HG03066 (cell line): ENCODE measurements around the gene ABLIM3.
"Not testable (repeated sequence)": the region's sequence is repeated elsewhere in the genome, so short reads cannot be mapped to it uniquely, and the experiment has no call there.

ENCODE experiments used
- ATAC-seq: cut with Tn5 transposase; IDR thresholded peaks from one replicate; pipeline ENCODE4 v1.9.1; 2021; ENCODE audit warnings: low read depth; ENCODE audit not compliant: unreplicated experiment

Gene ABLIM3

DNA sequence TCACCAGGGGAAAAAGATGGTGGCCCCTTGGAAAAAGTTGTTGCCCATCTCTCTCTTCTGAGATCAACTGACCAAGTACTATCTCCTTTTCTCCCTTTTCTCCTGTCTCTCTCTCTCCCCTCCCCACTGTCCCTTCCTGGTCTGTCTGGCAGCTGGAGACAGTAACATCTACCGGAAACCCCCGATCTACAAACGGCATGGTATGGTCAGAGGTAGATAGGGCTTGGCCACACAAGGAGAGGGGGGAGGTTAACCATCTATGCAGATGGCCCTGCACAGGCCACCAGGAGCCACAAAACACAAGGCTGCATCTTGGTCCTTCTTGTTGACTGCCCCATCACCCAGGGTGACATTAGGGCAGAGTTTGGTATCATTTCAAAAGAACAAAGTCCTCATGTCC is 101.0 kb downstream of the ABLIM3 start:
- ATAC-seq = no peak

- ATAC-seq = no peak
Measured at GRCh38 chr5:149246906-149247305, 105.6 kb downstream of the ABLIM3 start.

- no peak for ATAC-seq
Measured at GRCh38 chr5:149247726-149248125, 106.4 kb downstream of the ABLIM3 start.

DNA sequence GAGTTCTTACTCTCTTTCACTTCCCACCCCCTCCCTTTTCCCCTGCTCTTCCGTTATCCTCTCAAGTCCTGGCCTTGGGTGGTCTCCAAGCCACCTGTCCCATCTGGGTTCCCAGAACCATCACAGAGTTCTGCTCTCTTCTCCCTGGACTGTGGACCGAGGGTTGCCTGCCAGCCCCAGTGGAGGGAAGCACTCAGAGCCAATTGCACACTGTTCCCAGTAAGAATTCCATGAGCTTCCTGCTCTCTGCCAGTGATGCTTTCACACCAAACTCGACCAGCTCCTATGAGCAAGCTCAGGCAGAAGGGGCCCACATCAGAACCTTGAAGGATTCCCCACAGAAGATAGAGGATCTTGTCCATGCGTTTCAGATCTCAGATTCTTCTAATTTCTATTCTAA is 110.3 kb downstream of the ABLIM3 start:
- no peak for ATAC-seq

- ATAC-seq = no peak
Measured at GRCh38 chr5:149254506-149254905, 113.2 kb downstream of the ABLIM3 start.

DNA sequence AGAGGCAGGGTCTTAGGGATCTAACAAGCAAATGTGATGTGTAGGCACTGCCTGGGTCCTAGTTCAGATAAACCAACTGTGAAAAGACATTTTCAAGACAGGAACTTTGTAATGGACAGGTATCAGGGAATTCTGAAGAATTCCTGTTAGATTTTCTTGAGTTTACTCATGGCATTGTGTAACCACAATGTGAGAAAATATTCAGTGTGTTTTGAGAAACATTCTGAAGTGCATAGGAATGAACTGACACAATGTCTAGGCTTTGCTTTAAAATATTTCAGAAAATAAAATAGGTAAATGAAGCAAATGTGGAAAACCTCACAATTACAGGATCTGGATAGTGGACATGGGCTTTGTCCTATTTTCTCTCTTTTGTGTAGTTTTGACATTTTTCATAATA is 115.2 kb downstream of the ABLIM3 start:
- no peak for ATAC-seq

DNA sequence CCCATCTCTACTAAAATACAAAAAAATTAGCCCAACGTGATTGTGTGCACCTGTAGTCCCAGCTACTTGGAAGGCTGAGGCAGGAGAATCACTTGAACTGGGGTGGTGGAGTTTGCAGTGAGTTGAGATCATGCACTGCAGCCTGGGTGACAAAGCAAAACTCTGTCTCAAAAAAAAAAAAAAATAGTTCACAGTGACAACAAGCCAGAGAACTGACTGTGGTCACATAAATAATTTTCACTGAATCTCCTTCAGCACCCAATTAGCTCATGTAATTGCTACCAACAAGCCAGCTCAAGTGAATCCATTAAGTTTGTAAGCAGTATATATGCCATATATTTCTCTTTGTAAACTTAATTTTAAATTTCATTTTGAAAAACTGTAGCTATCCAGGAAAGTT is 115.8 kb downstream of the ABLIM3 start:
- ATAC-seq = no peak

DNA sequence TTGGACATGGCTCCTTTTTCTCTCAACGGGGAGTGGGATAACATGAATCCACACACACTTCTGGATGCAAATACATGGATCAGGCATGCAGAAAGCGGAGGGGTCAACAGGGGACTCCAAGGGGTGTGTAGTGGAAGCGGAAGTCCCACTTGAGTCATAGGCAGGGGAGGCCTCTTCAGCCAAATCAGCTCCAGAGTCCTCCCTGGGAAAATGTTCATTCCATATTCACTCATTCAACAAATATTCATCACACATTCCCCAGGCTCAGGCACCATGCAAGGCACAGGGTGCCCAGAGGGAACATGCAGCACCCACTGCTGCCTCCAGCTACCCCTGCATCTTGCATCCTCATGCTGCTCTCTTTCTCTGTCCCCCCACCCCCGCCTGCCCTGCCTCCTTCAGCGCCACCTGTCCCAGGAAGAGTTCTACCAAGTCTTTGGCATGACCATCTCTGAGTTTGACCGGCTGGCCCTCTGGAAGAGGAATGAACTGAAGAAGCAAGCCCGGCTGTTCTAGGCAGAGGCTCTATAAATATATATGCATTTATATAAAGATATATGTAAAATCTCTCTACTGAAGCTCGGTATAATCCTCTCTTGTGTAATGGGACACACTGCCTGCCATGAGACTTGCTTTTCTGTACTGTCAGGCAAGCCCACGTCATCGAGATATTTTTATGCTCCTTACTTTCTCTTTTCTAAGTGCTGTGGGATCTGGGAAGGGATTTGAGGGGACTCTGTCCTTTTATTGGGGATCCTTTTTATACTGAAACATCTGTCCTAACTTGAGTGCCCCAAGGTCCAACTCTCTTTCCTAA is 116.8 kb downstream of the ABLIM3 start:
- ATAC-seq = no peak

- ATAC-seq = no peak
Measured at GRCh38 chr5:149260761-149261160, 119.5 kb downstream of the ABLIM3 start.

- no peak for ATAC-seq
Measured at GRCh38 chr5:149261246-149261645, 120.0 kb downstream of the ABLIM3 start.

- no peak for ATAC-seq
Measured at GRCh38 chr5:149262315-149262714, 121.0 kb downstream of the ABLIM3 start.

- no peak for ATAC-seq
Measured at GRCh38 chr5:149264439-149265067, 123.3 kb downstream of the ABLIM3 start.

DNA sequence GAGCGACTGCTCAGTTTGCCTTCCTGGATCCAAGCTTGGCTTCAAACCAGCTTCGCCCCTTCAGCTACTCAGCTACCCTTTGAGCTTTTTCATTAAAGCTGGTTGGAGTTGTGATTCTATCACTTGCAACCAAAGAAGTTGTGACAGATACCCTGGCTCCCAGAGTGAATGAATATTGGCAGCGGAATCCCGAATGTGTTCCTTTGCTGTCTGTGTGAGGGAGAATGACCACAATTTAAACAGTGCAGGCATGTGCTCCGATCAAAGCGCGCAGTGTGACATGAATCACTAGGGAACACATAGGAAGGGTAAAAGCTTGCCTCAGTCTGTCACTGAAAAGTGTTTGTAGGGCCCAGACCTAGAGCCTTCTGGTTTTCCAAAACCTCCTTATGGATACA is 123.8 kb downstream of the ABLIM3 start:
- no peak for ATAC-seq

DNA sequence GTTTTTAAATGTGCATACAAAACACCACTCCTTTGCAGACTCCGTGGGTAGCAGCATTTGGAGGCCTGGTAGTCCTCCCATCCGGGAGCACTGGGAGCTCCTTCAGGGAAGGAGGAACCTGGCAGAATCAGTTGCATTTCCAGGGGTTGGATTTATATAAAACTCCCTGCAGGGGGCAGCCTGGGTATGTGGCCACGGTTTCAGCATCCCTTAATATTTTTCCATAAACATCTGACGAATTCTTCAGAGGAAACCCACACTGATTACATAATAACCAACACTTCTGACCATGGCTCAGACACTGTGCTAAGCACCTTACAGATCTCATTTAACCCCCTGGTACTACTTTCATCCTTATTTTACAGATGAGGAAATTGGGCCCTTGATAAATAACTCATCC is 124.3 kb downstream of the ABLIM3 start:
- ATAC-seq = no peak

DNA sequence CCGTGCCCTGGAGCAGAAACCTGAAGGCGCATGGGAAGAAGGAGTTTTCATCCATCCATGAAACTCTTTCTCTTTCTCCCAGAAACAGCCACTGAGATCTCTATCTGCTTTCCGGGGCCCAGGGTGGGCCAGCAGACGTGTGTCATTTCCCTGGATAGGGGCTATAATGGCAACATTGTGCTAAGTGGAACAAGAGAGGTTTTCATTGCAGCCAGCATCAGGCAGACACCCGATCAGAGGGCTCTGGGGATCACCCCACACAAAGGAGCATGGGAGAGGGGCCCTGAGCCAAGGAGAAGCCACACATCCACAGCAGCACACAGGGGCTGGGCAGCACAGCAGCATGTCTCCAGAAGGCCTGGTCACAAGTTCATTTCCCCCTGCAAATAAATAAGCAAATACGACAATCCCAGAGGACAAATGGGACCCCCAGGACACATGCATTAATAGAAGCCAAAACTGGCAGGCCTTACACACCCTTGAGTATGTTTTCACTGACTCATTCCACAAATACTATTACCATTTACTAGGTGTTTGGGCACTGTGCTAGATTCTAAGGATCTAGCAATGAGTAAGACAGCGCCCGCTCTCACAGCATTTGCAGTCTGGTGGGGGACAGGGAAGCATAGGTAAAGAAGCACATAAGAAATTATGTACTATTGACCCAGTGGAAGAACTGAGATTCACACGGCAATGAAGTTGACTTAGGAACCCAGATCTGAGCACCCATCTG is 126.1 kb downstream of the ABLIM3 start:
- no peak for ATAC-seq

- no peak for ATAC-seq
Measured at GRCh38 chr5:149268928-149269557, 127.8 kb downstream of the ABLIM3 start.

GRCh38 chr5:149271195-149271715 is 130.0 kb downstream of the ABLIM3 start:
- ATAC-seq = no peak

DNA sequence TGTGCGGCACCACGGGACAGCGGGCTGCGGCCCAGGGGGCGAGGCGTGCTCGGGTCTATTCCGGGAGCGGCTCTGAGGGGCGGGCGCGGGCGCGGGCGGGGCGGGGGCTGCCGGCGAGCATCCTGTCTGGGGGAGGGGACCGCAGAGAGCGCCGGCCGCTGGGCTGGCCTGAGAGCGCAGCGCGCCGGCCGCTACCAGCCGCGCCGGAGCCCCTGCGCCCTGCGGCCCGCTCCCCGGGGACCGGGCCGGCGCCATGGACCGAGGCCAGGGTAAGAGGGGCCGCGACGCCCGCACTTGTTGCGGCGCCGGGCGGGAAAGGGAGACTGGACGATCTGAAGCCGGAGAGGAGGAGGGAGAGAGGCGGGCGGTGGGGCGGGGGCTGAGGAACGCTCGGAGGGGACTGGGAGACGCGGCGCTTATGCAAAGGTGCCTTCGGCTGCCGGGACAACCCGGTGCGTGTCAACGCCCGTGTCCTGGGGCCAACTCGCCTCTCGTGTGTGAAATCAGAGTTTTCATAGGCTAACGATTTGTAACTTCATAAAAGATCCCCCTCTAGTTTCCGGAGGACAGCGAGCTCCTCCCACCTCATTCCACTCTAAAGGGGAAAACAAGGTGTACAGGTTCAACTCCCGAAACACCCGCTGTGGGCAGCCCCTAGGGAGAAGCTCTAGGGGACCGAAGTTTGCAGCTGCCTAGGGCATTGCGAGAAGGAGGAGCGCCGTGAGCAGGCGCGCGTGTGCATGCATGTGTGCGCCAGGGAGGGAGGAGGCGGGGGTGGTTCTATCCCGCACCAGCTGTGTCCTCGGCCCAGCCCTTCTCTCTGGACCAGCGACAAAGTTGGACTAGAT is 130.6 kb downstream of the ABLIM3 start, which contains the start of gene AFAP1L1:
AFAP1L1 (plus strand) TSS at position 144 of the 848 bp plus-strand sequence; CDS start at position 254, 110 bp downstream.
- ATAC-seq = no peak

DNA sequence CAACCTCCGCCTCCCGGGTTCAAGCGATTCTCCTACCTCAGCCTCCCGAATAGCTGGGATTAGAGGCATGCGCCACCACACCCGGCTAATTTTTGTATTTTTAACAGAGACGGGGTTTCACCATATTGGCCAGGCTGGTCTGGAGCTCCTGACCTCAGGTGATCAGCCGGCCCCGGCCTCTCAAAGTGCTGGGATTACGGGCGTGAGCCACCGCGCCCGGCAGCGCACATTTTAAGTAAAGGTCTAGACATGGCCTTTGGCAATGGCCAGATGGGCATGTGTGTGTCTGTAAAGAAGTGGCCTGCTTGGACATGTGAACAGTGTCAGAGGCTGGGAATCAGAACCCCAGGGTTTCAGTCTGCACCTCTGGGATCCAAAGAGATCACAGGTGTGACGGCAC is 131.5 kb downstream of the ABLIM3 start:
- ATAC-seq = not testable (repeated sequence)

DNA sequence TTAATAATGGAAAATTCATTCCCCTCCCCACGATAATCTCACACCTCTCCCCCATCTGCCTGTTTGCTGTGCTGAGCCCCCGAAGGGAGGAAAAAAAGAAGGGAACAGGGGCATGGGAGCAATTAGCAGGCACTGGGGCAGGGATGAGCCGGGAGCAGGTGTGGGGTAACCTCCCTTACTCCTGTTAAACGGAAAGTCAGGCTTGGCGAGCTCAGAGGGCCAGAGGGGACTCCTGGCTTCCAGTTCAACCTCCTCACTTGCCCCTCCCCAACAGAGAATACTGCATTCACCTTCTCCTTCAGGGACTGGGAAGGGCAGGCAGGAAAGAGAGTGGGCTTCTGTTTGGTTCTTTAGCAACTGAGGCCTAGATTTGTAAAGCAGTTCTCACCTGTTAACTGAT is 131.9 kb downstream of the ABLIM3 start:
- no peak for ATAC-seq
